T1000 (cell line): ENCODE measurements around the gene GIGYF2.
"Not testable (repeated sequence)": the region's sequence is repeated elsewhere in the genome, so short reads cannot be mapped to it uniquely, and the experiment has no call there.

Experiments
- DNase-seq: peaks from one replicate; lab custom pipeline; 2025; ENCODE audit warnings: mixed read lengths; lab: John Stamatoyannopoulos, UW

Gene GIGYF2

GRCh38 chr2:232810444-232810843 lies 113.3 kb downstream of the GIGYF2 start:
- no peak for DNase-seq

GRCh38 chr2:232815569-232815968 lies 118.4 kb downstream of the GIGYF2 start:
- no peak for DNase-seq

GRCh38 chr2:232816657-232817056 lies 119.5 kb downstream of the GIGYF2 start:
- DNase-seq = no peak

- DNase-seq = no peak
Observed at GRCh38 chr2:232817756-232818155, 120.6 kb downstream of the GIGYF2 start.

- DNase-seq = no peak
Observed at GRCh38 chr2:232829988-232830387, 132.9 kb downstream of the GIGYF2 start.

- no peak for DNase-seq
Observed at GRCh38 chr2:232831496-232831895, 134.4 kb downstream of the GIGYF2 start.

- no peak for DNase-seq
Observed at GRCh38 chr2:232833830-232834229, 136.7 kb downstream of the GIGYF2 start.

- no peak for DNase-seq
Observed at GRCh38 chr2:232835687-232836208, 138.6 kb downstream of the GIGYF2 start.

- DNase-seq = no peak
Observed at GRCh38 chr2:232836934-232837333, 139.8 kb downstream of the GIGYF2 start.

- no peak for DNase-seq
Observed at GRCh38 chr2:232838406-232838874, 141.3 kb downstream of the GIGYF2 start.

GRCh38 chr2:232839411-232840079 lies 142.4 kb downstream of the GIGYF2 start:
- no peak for DNase-seq

- DNase-seq = no peak
Observed at GRCh38 chr2:232842689-232843088, 145.6 kb downstream of the GIGYF2 start.

- no peak for DNase-seq
Observed at GRCh38 chr2:232843834-232844233, 146.7 kb downstream of the GIGYF2 start.

GRCh38 chr2:232846055-232846454 lies 148.9 kb downstream of the GIGYF2 start:
- DNase-seq = no peak

GRCh38 chr2:232850039-232850438 lies 152.9 kb downstream of the GIGYF2 start:
- DNase-seq = no peak

- DNase-seq = not testable (repeated sequence)
Observed at GRCh38 chr2:232852081-232852480, 154.9 kb downstream of the GIGYF2 start.

- DNase-seq = no peak
Observed at GRCh38 chr2:232852676-232853075, 155.5 kb downstream of the GIGYF2 start.

- DNase-seq = no peak
Observed at GRCh38 chr2:232854082-232854481, 157.0 kb downstream of the GIGYF2 start.

GRCh38 chr2:232857158-232857563 lies 160.0 kb downstream of the GIGYF2 start:
- DNase-seq = no peak

GRCh38 chr2:232859385-232859916 lies 162.3 kb downstream of the GIGYF2 start:
- no peak for DNase-seq

- DNase-seq = no peak
Observed at GRCh38 chr2:232860593-232861241, 163.6 kb downstream of the GIGYF2 start.

- no peak for DNase-seq
Observed at GRCh38 chr2:232861353-232861752, 164.2 kb downstream of the GIGYF2 start.

GRCh38 chr2:232863996-232864395 lies 166.9 kb downstream of the GIGYF2 start:
- no peak for DNase-seq
